Non-pigmented ciliary epithelial cell (primary cell): ENCODE results near the gene POMT2.
"Not testable (repeated sequence)": the region's sequence is repeated elsewhere in the genome, so short reads cannot be mapped to it uniquely, and the experiment has no call there.

Source experiments
- DNase-seq: peaks from one replicate; pipeline ENCODE4 v3.0.0-alpha.2; 2010; ENCODE audit warnings: low read depth

Gene POMT2

GRCh38 chr14:77324289-77324688 is 3.6 kb upstream of the POMT2 start:
- no peak for DNase-seq

GRCh38 chr14:77323571-77323970 is 2.9 kb upstream of the POMT2 start:
- DNase-seq: no peak

GRCh38 chr14:77322951-77323350 is 2.3 kb upstream of the POMT2 start:
- no peak for DNase-seq

GRCh38 chr14:77322250-77322902 is 1.7 kb upstream of the POMT2 start:
- no peak for DNase-seq

GRCh38 chr14:77319422-77319821 is 1.3 kb downstream of the POMT2 start:
- no peak for DNase-seq

- DNase-seq: not testable (repeated sequence)
Observed at GRCh38 chr14:77318756-77319155, 1.9 kb downstream of the POMT2 start.

- DNase-seq: no peak
Observed at GRCh38 chr14:77318006-77318553, 2.6 kb downstream of the POMT2 start.

- DNase-seq: no peak
Observed at GRCh38 chr14:77316872-77317301, 3.8 kb downstream of the POMT2 start.

- no peak for DNase-seq
Observed at GRCh38 chr14:77316195-77316505, 4.5 kb downstream of the POMT2 start.

- DNase-seq: no peak
Observed at GRCh38 chr14:77314539-77315457, 5.9 kb downstream of the POMT2 start.

- DNase-seq: peak; percentile 62
Observed at GRCh38 chr14:77314043-77314442, 6.6 kb downstream of the POMT2 start.

GRCh38 chr14:77313371-77313770 is 7.3 kb downstream of the POMT2 start:
- no peak for DNase-seq

- DNase-seq: no peak
Observed at GRCh38 chr14:77311217-77311616, 9.5 kb downstream of the POMT2 start.

GRCh38 chr14:77310026-77310425 is 10.7 kb downstream of the POMT2 start:
- no peak for DNase-seq

- DNase-seq: no peak
Observed at GRCh38 chr14:77309131-77309530, 11.6 kb downstream of the POMT2 start.

- no peak for DNase-seq
Observed at GRCh38 chr14:77306851-77307496, 13.7 kb downstream of the POMT2 start.

GRCh38 chr14:77306416-77306815 is 14.3 kb downstream of the POMT2 start:
- no peak for DNase-seq

- no peak for DNase-seq
Observed at GRCh38 chr14:77305696-77306095, 15.0 kb downstream of the POMT2 start.

GRCh38 chr14:77303417-77304156 is 17.1 kb downstream of the POMT2 start:
- peak; percentile 95 for DNase-seq

- DNase-seq: peak; percentile 42
Observed at GRCh38 chr14:77302926-77303325, 17.8 kb downstream of the POMT2 start.

- peak; percentile 65 for DNase-seq
Observed at GRCh38 chr14:77301103-77301502, 19.6 kb downstream of the POMT2 start.

GRCh38 chr14:77299771-77300170 is 20.9 kb downstream of the POMT2 start:
- DNase-seq: no peak
